ENCODE data around the gene OGFOD2.

GRCh38 chr12:122984612-122985337, 9.7 kb downstream of the OGFOD2 start:
- TF ChIP-seq CTCF (conservative IDR thresholded peaks at IDR 0.05) (no peak), ZFX (IDR thresholded peaks at IDR 0.05) (no peak)
